Measurements from ENCODE around the gene LMNTD2.

The LMNTD2 gene

DNA sequence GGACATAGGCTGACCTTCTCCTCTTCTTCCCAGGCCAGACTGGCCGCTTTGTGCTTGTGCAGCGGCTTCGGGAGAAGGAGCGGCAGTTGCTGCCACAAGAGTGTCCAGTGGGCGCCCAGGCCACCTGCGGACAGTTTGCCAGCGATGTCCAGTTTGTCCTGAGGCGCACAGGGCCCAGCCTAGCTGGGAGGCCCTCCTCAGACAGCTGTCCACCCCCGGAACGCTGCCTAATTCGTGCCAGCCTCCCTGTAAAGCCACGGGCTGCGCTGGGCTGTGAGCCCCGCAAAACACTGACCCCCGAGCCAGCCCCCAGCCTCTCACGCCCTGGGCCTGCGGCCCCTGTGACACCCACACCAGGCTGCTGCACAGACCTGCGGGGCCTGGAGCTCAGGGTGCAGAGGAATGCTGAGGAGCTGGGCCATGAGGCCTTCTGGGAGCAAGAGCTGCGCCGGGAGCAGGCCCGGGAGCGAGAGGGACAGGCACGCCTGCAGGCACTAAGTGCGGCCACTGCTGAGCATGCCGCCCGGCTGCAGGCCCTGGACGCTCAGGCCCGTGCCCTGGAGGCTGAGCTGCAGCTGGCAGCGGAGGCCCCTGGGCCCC lies 1.6 kb upstream of the LMNTD2 start:
- CTCF ChIA-PET = no interaction called here
- POLR2A ChIA-PET = interaction anchor here (0.8 to 1.4 kb wide), 3 partner anchors 14 to 55 kb away, joined by 3 read pairs; partner anchors contain the start of genes PHRF1 and RNH1
- no peak for TF ChIP-seq BHLHE40 (IDR thresholded peaks at IDR 0.05; ENCODE audit: borderline replicate concordance)
- TF ChIP-seq ZNF384 (IDR thresholded peaks at IDR 0.05) = no peak
- TF ChIP-seq, protein P1, sequence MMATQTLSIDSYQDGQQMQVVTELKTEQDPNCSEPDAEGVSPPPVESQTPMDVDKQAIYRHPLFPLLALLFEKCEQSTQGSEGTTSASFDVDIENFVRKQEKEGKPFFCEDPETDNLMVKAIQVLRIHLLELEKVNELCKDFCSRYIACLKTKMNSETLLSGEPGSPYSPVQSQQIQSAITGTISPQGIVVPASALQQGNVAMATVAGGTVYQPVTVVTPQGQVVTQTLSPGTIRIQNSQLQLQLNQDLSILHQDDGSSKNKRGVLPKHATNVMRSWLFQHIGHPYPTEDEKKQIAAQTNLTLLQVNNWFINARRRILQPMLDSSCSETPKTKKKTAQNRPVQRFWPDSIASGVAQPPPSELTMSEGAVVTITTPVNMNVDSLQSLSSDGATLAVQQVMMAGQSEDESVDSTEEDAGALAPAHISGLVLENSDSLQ (IDR thresholded peaks at IDR 0.05) = no peak
- no peak for TF ChIP-seq FOXM1 (IDR thresholded peaks at IDR 0.05; ENCODE audit: borderline replicate concordance)
- TF ChIP-seq HDGF (IDR thresholded peaks at IDR 0.05; ENCODE audit: borderline replicate concordance) = no peak
- no peak for TF ChIP-seq NFRKB (IDR thresholded peaks at IDR 0.05)
- TF ChIP-seq FOXK2 (IDR thresholded peaks at IDR 0.05) = no peak
- no peak for TF ChIP-seq FOXA1 (IDR thresholded peaks at IDR 0.05)
- TF ChIP-seq LEF1 (IDR thresholded peaks at IDR 0.05; ENCODE audit: borderline replicate concordance) = no peak
- no peak for TF ChIP-seq L3MBTL2 (conservative IDR thresholded peaks at IDR 0.05)
- TF ChIP-seq TARDBP (IDR thresholded peaks at IDR 0.05) = no peak
- no peak for TF ChIP-seq CTBP1 (IDR thresholded peaks at IDR 0.05; ENCODE audit: borderline replicate concordance)
- TF ChIP-seq ARNT (IDR thresholded peaks at IDR 0.05) = no peak
- TF ChIP-seq SP1 (IDR thresholded peaks at IDR 0.05) = no peak
- no peak for TF ChIP-seq ELF4 (IDR thresholded peaks at IDR 0.05)
- no peak for TF ChIP-seq SUZ12 (IDR thresholded peaks at IDR 0.05)
- no peak for DNase-seq (ENCODE audit: extremely low spot score)

DNA sequence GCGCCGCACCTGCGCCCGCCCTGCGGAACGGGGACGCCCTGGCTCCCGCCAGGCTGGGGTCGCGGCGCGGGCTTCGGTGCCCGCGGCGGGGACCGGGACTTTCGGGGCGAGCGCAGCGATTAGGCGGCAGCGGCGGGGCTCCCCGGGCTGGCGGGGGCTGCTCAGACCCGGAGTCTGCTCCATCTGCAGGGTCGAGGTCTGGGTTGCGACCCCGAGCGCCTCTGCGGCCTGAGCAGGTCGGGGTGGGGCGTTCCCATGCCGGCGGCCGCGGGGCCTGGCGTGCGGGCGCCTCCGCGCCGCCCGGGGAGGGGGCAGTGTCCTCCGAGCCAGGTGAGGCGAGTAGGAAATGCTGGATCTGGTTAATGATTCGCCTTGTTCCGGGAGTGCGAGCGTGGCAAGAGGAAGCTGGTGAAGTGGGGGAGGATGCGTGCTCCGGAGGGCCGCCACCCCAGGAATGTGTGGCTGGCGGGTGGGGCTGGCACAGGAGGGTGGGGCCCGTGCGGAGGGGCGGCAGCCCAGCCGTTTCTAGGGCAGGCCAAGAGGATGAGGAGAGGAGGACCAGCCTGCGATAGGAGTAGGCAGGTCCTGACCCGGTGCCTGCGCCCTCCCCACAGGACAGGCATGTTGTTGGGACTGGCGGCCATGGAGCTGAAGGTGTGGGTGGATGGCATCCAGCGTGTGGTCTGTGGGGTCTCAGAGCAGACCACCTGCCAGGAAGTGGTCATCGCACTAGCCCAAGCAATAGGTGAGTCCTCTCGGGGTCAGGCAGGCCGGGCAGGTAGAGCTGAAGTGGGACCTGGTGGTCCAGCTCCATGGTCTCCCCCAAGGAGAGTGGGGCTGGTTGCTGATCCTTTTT lies 838 bp upstream of the LMNTD2 start:
- TF ChIP-seq SUZ12 (IDR thresholded peaks at IDR 0.05) (no peak), SP1 (IDR thresholded peaks at IDR 0.05) (no peak), ELF4 (IDR thresholded peaks at IDR 0.05) (no peak), ZNF384 (IDR thresholded peaks at IDR 0.05) (no peak), FOXM1 (IDR thresholded peaks at IDR 0.05; ENCODE audit: borderline replicate concordance) (no peak), HDGF (IDR thresholded peaks at IDR 0.05; ENCODE audit: borderline replicate concordance) (no peak), TARDBP (IDR thresholded peaks at IDR 0.05) (no peak)
- CTCF ChIA-PET = no interaction called here
- no peak for DNase-seq (ENCODE audit: extremely low spot score)
- POLR2A ChIA-PET = interaction anchor here (0.8 to 1.4 kb wide), 3 partner anchors 15 to 55 kb away, joined by 3 read pairs; partner anchors contain the start of genes PHRF1 and RNH1

DNA sequence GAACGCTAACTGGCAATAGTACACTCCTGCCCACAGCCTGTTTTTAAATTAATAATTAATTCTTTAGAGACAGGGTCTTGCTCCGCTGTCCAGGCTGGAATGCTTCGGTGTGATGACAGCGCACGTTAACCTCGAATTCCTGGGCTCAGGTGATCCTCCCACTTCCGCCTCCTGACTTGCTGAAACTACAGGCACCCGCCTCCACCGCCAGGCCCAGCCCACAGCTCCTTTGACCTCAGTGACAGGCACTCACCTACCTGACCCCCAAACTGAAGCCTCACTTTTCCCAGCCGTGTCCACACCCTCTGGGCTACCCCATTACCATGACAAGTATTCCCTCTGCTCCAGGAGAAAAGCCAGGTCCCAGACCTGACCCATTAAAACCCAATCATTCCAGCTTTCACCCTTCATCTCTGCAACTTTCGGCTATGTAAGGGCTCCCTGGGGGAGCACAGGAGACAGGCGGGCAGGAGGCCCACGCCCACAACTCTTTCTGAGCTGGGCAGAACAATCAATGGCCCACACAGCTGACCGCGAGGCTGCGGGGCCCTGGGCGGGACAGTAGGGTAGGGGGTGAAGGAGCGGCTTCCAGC lies 730 bp downstream of the LMNTD2 start:
- ChIA-PET CTCF (interaction anchor here (1.0 kb wide), 1 partner anchor 136 kb away, joined by 3 read pairs; the partner anchor contains the start of gene TMEM80), POLR2A (interaction anchor here (1.2 to 1.9 kb wide), 2 partner anchors 9 to 16 kb away, joined by 4 to 6 read pairs; partner anchors contain the start of gene PHRF1)
- TF ChIP-seq NFRKB (IDR thresholded peaks at IDR 0.05) (no peak), FOXK2 (IDR thresholded peaks at IDR 0.05) (no peak), SP1 (IDR thresholded peaks at IDR 0.05) (no peak), SUZ12 (IDR thresholded peaks at IDR 0.05) (no peak), FOXA1 (IDR thresholded peaks at IDR 0.05) (no peak), ELF4 (IDR thresholded peaks at IDR 0.05) (no peak), FOXM1 (IDR thresholded peaks at IDR 0.05; ENCODE audit: borderline replicate concordance) (no peak), ARNT (IDR thresholded peaks at IDR 0.05) (no peak), CTBP1 (IDR thresholded peaks at IDR 0.05; ENCODE audit: borderline replicate concordance) (no peak)
- DNase-seq (ENCODE audit: extremely low spot score) = no peak

DNA sequence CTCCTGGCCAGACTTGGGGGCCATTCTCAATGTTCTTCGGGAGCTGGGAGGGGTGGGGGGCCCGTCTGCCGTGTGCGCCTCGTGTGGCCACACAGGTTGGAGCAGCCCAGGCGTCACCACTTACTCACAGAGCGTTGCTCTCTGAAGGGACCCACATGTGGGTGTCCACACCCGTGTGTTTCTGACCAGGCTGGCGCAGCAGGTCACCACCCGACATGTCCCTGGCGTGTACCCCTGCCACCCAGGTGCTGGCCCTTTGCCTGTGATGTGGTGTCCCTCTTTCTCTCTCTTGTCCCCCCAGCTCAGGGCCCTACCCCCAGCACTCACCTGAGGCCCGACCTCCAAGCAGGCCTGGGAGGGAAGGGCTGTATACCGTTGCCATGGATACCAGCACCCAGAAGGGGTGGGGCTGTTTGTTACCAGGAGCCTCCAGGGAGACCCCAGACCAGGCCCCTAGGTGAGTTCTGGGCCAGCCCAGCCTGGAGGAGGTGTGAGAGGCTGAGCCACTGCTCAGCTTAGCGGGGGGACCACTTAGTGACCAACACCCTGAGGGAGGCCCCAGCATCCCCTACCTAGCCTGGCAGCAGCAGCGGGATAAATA lies 1.4 kb downstream of the LMNTD2 start:
- CTCF ChIA-PET = interaction anchor here (1.0 kb wide), 1 partner anchor 137 kb away, joined by 3 read pairs; the partner anchor contains the start of gene TMEM80
- TF ChIP-seq L3MBTL2 (conservative IDR thresholded peaks at IDR 0.05) (no peak), TARDBP (IDR thresholded peaks at IDR 0.05) (no peak), SP1 (IDR thresholded peaks at IDR 0.05) (no peak), FOXA1 (IDR thresholded peaks at IDR 0.05) (no peak), LEF1 (IDR thresholded peaks at IDR 0.05; ENCODE audit: borderline replicate concordance) (no peak), ARNT (IDR thresholded peaks at IDR 0.05) (no peak), SUZ12 (IDR thresholded peaks at IDR 0.05) (no peak)
- TF ChIP-seq, protein P1 (IDR thresholded peaks at IDR 0.05) = no peak
- no peak for DNase-seq (ENCODE audit: extremely low spot score)
- POLR2A ChIA-PET = interaction anchor here (1.2 to 1.9 kb wide), 2 partner anchors 9 to 17 kb away, joined by 4 to 6 read pairs; partner anchors contain the start of gene PHRF1

DNA sequence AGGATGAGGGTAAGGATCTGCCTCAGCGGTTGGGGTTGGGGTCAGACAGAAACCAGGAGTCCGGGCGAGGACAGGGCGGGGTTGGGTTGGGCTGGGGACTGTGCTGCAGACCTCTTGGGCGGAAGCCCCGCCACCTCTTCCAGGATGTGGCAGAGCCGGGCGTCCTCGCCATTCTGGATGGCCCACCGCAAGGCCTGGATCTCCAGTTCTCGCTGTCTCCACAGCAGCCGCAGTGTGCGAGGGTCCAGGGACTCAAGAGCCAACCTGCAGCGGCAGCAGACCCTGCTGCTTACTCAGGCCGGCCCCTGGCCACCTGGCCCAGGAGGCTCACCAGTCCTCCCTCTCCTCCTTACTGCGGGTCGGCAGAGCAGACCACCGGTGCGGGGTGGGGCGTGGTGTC lies 2.0 kb downstream of the LMNTD2 start:
- TF ChIP-seq CTBP1 (IDR thresholded peaks at IDR 0.05; ENCODE audit: borderline replicate concordance) (no peak), ZNF384 (IDR thresholded peaks at IDR 0.05) (no peak), ELF4 (IDR thresholded peaks at IDR 0.05) (no peak), FOXA1 (IDR thresholded peaks at IDR 0.05) (no peak), TARDBP (IDR thresholded peaks at IDR 0.05) (no peak), SP1 (IDR thresholded peaks at IDR 0.05) (no peak), HDGF (IDR thresholded peaks at IDR 0.05; ENCODE audit: borderline replicate concordance) (no peak), SUZ12 (IDR thresholded peaks at IDR 0.05) (no peak), LEF1 (IDR thresholded peaks at IDR 0.05; ENCODE audit: borderline replicate concordance) (no peak)
- ChIA-PET POLR2A (interaction anchor here (1.9 kb wide), 1 partner anchor 17 kb away, joined by 6 read pairs; the partner anchor contains the start of gene PHRF1), CTCF (no interaction called here)
- no peak for DNase-seq (ENCODE audit: extremely low spot score)
